GM10266 (cell line): ENCODE results near the gene ZNF334.

Source experiments
- DNase-seq: peaks from one replicate; pipeline ENCODE4 v3.0.0; 2012; ENCODE audit errors: extremely low spot score
- TF ChIP-seq, protein P1 (sequence below): IDR thresholded peaks from 2 replicates; pipeline ENCODE4 v1.5.1; 2012; ENCODE audit warnings: mild to moderate bottlenecking, low read depth; ENCODE audit not compliant: control insufficient read depth, insufficient read depth; ENCODE audit errors: missing control alignments

The ZNF334 gene

DNA sequence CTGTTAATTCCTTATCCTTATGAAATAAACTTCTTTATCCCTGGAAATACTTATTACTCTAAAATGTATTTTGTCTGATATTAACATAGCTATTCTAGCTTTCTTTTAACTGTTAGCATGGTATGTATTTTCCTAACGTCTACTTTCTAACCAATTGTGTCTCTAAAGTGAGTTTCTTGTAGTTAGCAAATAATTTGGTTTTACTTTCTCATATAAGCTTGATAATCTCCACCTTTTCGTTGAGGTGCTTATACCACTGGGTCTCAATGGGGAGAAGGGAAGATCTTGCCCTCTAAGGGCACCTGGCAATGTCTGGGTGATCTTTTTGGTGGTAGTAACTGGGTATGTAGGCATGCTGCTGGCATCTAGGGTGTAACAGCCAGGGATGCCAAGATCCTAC lies 25.7 kb downstream of the ZNF334 start:
- TF ChIP-seq, protein P1, sequence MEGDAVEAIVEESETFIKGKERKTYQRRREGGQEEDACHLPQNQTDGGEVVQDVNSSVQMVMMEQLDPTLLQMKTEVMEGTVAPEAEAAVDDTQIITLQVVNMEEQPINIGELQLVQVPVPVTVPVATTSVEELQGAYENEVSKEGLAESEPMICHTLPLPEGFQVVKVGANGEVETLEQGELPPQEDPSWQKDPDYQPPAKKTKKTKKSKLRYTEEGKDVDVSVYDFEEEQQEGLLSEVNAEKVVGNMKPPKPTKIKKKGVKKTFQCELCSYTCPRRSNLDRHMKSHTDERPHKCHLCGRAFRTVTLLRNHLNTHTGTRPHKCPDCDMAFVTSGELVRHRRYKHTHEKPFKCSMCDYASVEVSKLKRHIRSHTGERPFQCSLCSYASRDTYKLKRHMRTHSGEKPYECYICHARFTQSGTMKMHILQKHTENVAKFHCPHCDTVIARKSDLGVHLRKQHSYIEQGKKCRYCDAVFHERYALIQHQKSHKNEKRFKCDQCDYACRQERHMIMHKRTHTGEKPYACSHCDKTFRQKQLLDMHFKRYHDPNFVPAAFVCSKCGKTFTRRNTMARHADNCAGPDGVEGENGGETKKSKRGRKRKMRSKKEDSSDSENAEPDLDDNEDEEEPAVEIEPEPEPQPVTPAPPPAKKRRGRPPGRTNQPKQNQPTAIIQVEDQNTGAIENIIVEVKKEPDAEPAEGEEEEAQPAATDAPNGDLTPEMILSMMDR, result no peak
- no peak for DNase-seq

DNA sequence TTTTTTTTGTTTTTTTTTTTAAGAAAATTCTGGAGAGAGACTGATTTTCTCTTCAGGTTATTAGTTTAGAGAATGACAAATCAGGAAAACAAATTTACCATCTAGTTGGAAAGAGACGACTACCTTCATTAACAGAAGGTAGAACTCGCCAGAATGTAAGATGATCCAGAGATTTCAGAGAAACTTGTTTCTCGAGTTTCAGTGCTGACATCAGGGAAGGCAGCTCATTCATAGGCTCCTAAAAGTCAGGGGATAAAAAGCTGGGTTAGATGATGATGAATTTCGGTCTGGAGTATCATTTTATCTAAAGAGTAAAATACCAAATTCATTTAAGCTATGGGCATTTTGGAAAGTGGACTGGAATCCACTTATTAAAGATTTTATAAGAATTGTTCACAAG lies 27.9 kb downstream of the ZNF334 start:
- no peak for DNase-seq
- TF ChIP-seq, protein P1, result no peak

DNA sequence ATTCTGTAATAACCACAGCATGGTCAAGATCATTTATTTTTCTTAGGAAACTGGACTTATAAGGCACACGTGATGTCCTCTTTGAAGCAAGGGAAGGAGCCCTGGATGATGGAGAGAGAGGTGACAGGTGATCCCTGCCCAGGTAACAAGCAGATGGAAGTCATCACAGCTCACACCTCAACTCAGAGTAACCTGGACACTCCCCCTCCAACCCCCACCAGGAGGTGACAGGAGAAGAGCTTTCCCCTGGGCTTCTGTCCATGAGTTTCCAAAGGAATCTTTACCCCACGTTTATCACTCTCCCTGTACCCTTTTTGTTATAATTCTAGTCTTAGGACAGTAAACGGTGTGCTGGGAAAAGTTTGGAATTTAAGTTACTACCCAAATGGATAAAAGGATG lies 28.4 kb downstream of the ZNF334 start:
- TF ChIP-seq, protein P1, result no peak
- DNase-seq, result no peak

DNA sequence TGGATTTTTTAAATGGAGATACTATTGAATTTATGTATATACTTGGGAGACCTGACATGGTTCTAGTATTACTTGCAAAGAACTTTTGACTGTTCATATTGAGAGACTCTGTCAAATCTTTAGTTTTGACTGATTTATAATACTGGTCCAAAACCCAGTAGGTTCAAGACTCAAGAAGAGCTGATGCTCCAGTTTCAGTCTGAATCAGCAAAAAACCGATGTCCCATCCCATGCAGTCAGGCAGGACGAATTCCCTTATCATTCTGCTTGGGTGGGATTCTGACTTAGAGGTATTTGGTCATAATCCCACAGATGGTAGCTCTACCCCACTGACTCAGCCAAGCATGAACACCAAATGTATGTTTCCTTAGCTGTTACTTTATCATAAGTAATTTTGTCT lies 29.5 kb downstream of the ZNF334 start:
- TF ChIP-seq, protein P1, result no peak
- DNase-seq, result no peak

DNA sequence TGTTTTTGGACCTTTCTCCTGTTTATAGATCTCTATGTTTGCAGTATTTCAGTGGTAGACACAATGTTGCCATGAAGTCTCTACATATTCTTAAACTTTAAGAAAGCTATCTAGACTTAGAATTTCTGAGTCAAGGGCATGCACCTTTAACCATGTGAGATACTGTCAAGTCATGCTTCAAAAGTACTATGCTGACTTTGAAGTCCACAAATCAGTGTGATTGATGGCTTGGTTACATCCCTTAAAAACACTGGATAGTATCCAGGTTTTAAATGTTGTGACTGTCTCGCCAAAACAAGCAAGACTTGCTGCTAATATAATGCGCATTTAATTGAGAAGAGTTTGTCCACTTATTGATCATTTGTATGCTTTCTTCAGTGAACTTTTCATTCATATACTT lies 30.5 kb downstream of the ZNF334 start:
- no peak for DNase-seq
- TF ChIP-seq, protein P1, result no peak

DNA sequence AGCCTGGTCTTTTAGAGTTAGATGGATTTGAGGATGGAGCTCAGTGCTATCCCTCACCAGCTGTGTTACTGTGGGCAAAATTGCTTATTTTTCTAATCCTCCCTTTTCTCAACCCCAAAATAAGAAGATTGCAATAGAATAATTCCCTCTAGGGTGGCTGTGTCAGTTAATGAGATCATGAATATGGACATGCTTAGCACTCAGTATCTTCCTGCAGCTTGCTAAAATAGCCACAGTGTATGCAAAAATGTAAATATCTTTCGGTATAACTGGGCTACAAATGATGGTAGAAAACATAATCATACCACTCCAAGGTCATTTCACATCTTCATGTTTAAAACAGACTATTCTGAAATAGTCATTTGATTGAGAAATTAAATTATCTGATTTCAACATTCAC lies 35.7 kb downstream of the ZNF334 start:
- TF ChIP-seq, protein P1, result no peak
- no peak for DNase-seq

DNA sequence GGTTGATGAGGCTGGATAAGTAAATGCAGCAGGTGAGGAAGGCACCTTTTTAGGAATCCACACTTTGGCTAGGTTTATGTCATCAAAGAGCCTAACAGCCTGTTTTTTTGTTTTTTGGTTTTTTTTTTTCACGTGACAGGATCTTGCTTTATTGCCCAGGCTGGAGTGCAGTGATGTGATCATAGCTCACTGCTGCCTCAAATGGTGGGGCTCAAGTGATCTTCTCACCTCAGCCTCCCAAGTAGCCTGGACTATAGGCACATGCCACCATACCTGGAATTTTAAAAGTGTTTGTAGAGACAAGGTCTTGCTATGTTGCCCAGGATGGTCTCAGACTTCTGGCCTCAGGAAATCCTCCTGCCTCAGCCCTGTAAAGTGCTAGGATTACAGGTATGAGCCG lies 36.1 kb downstream of the ZNF334 start:
- TF ChIP-seq, protein P1, result no peak
- DNase-seq, result no peak

DNA sequence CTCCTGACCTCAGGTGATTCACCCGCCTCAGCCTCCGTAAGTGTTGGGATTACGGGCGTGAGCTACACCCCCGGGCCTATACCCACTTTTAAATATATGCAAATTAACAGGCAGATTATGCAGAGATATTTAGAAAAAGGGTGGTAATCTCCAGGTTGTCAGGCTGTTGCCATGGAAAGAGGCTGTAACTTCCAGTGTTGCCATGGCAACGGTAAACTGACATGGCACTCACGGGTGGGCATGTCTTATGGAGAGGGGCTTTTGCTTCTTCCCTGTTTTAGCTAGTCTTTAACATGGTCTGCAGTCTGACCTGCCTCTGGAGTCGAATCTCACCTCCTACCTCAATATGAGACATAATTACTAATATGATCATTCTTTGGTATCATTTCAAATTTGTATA lies 44.9 kb downstream of the ZNF334 start:
- TF ChIP-seq, protein P1, result no peak
- no peak for DNase-seq
